Islet of Langerhans (tissue), 1 donor: Measurements from ENCODE around the gene LTB4R.

Experiments
- FAIRE-seq: peaks from one replicate; lab custom pipeline; 2011; peaks lifted over from hg19 to GRCh38; lab: Jason Lieb, UNC

The LTB4R gene

GRCh38 chr14:24279301-24280186 is 31.8 kb upstream of the LTB4R start:
- no peak for FAIRE-seq

GRCh38 chr14:24280797-24281460 is 30.4 kb upstream of the LTB4R start:
- FAIRE-seq: no peak

- FAIRE-seq: no peak
Measured at GRCh38 chr14:24281636-24282035, 29.7 kb upstream of the LTB4R start.

- no peak for FAIRE-seq
Measured at GRCh38 chr14:24282736-24283135, 28.6 kb upstream of the LTB4R start.

- no peak for FAIRE-seq
Measured at GRCh38 chr14:24283796-24284460, 27.4 kb upstream of the LTB4R start.

- no peak for FAIRE-seq
Measured at GRCh38 chr14:24284501-24285035, 26.7 kb upstream of the LTB4R start.

- FAIRE-seq: no peak
Measured at GRCh38 chr14:24285351-24285750, 26.0 kb upstream of the LTB4R start.

GRCh38 chr14:24286996-24287395 is 24.3 kb upstream of the LTB4R start:
- no peak for FAIRE-seq

- FAIRE-seq: no peak
Measured at GRCh38 chr14:24289649-24290280, 21.5 kb upstream of the LTB4R start.

- no peak for FAIRE-seq
Measured at GRCh38 chr14:24290746-24291145, 20.6 kb upstream of the LTB4R start.

- no peak for FAIRE-seq
Measured at GRCh38 chr14:24291446-24292117, 19.7 kb upstream of the LTB4R start.

- FAIRE-seq: no peak
Measured at GRCh38 chr14:24292118-24292807, 19.0 kb upstream of the LTB4R start.

- FAIRE-seq: no peak
Measured at GRCh38 chr14:24293525-24293924, 17.8 kb upstream of the LTB4R start.

- no peak for FAIRE-seq
Measured at GRCh38 chr14:24296341-24297157, 14.8 kb upstream of the LTB4R start.

GRCh38 chr14:24297190-24297964 is 13.9 kb upstream of the LTB4R start:
- no peak for FAIRE-seq

GRCh38 chr14:24298892-24299254 is 12.4 kb upstream of the LTB4R start:
- FAIRE-seq: no peak

GRCh38 chr14:24299255-24300191 is 11.8 kb upstream of the LTB4R start, which contains the start of the genes DHRS1 and NOP9:
DHRS1 (minus strand) TSS chr14:24299780; CDS start chr14:24299106, 674 bp downstream.
NOP9 (plus strand) TSS chr14:24299850; CDS start chr14:24299955, 105 bp downstream.
- FAIRE-seq: no peak

- FAIRE-seq: no peak
Measured at GRCh38 chr14:24300326-24300980, 10.8 kb upstream of the LTB4R start.
